NCI-H82 (cell line): ENCODE data around the gene PIAS3.
A peak's percentile ranks its signal among the peaks of the same experiment; 100 is the strongest.
"Not testable (repeated sequence)": the region's sequence is repeated elsewhere in the genome, so short reads cannot be mapped to it uniquely, and the experiment has no call there.

Experiments
- DNase-seq: peaks from one replicate; lab custom pipeline; 2025; lab: John Stamatoyannopoulos, UW

The PIAS3 gene

GRCh38 chr1:145874646-145875045, 15.8 kb upstream of the PIAS3 start:
- no peak for DNase-seq

- no peak for DNase-seq
These were observed 13.4 kb upstream of the PIAS3 start for GRCh38 chr1:145871994-145872924.

GRCh38 chr1:145868232-145868631, 9.4 kb upstream of the PIAS3 start:
- DNase-seq = no peak

- DNase-seq = no peak
These were observed 4.6 kb upstream of the PIAS3 start for GRCh38 chr1:145863282-145864018.

GRCh38 chr1:145859491-145860023, 676 bp upstream of the PIAS3 start:
- DNase-seq = peak; percentile 97

- DNase-seq = peak; percentile 93
These were observed 512 bp downstream of the PIAS3 start for GRCh38 chr1:145858238-145858900.

GRCh38 chr1:145857170-145857569, 1.7 kb downstream of the PIAS3 start:
- peak; percentile 64 for DNase-seq

- DNase-seq = peak; percentile 42
These were observed 3.4 kb downstream of the PIAS3 start for GRCh38 chr1:145855426-145855948.

- no peak for DNase-seq
These were observed 9.3 kb downstream of the PIAS3 start for GRCh38 chr1:145849356-145850160.

GRCh38 chr1:145847827-145848226, 11.1 kb downstream of the PIAS3 start:
- no peak for DNase-seq

- DNase-seq = peak; percentile 55
These were observed 12.7 kb downstream of the PIAS3 start for GRCh38 chr1:145846201-145846612.

GRCh38 chr1:145845514-145846161, 13.2 kb downstream of the PIAS3 start, which contains the start of gene NUDT17:
TSS of gene NUDT17 (plus strand) at chr1:145845630. CDS start at chr1:145845641, 11 bp downstream.
- DNase-seq = peak; percentile 91

- DNase-seq = no peak
These were observed 13.8 kb downstream of the PIAS3 start for GRCh38 chr1:145845144-145845513.

- DNase-seq = no peak
These were observed 15.8 kb downstream of the PIAS3 start for GRCh38 chr1:145843031-145843430.

GRCh38 chr1:145837656-145838055, 21.2 kb downstream of the PIAS3 start:
- no peak for DNase-seq

GRCh38 chr1:145830810-145831209, 28.1 kb downstream of the PIAS3 start:
- not testable (repeated sequence) for DNase-seq

GRCh38 chr1:145828367-145829026, 30.4 kb downstream of the PIAS3 start:
- no peak for DNase-seq

GRCh38 chr1:145827966-145828365, 30.9 kb downstream of the PIAS3 start:
- DNase-seq = no peak

- no peak for DNase-seq
These were observed 32.9 kb downstream of the PIAS3 start for GRCh38 chr1:145826030-145826429.

GRCh38 chr1:145824499-145824842, 34.4 kb downstream of the PIAS3 start:
- DNase-seq = no peak
